HepG2 (cell line): ENCODE measurements around the gene ITPK1. TPM values are rescaled to one million over a fixed set of nuclear protein-coding genes. Genes with fewer than 3 reads are reported as not detected.

Experiments
- ATAC-seq: fragments of 200-7000 bp; cut with Tn5 transposase; 3 replicates; pipeline ENCODE4 v1.9.1; 2020; ENCODE audit warnings: mild to moderate bottlenecking, moderate library complexity
- BruUV-seq: library from RNA; stranded (reverse); fragments of 400-500 nt; replicated peaks from 2 replicates; lab custom pipeline; 2021; lab: Mats Ljungman, UMichigan
- CTCF ChIA-PET: fragments of 300-600 bp; formaldehyde crosslinking; extraction: SDS; loops from one replicate; lab custom pipeline; 2021; ENCODE audit warnings: low total read pairs, inconsistent platforms, low intra/inter-chr PET ratio; lab: Yijun Ruan, JAX
- POLR2A ChIA-PET: fragments of 350-600 bp; sonication (Branson Sonifier 250); formaldehyde crosslinking; loops from one replicate; lab custom pipeline; 2020; ENCODE audit warnings: antibody characterized with exemption, inconsistent platforms; lab: Yijun Ruan, JAX
- DNase-seq: peaks from one replicate; pipeline ENCODE4 v3.0.0-alpha.2; 2015; ENCODE audit warnings: low spot score
- FAIRE-seq: peaks from 3 replicates; lab custom pipeline; 2011; peaks lifted over from hg19 to GRCh38; lab: Jason Lieb, UNC
- H2AFZ ChIP-seq: one replicate; pipeline ENCODE4 v1.6.1; 2011; ENCODE audit warnings: low read length, inconsistent platforms
- H3K27ac ChIP-seq: fragments of 300-600 bp; 3 replicates; pipeline ENCODE4 v1.8.0; 2011; ENCODE audit warnings: mixed run types, mild to moderate bottlenecking, mixed read lengths, low read length, inconsistent platforms; ENCODE audit not compliant: insufficient read depth; ENCODE audit errors: extremely low read length
- H3K27me3 ChIP-seq, 2 experiments: fragments of 200-600 bp in 1 of 2; 2 replicates in 1 of 2; 3 replicates in 1 of 2; pipeline versions ENCODE4 v1.6.0 to v1.8.0; 2011; ENCODE audit warnings: low read length in 2 of 2, mild to moderate bottlenecking in 2 of 2, moderate library complexity in 2 of 2, inconsistent platforms in 1 of 2; ENCODE audit not compliant: insufficient read depth in 2 of 2, control insufficient read depth in 1 of 2
- H3K36me3 ChIP-seq, 2 experiments: fragments of 200-600 bp in 1 of 2; replicated peaks in 1 of 2; 2 replicates in 1 of 2; 3 replicates in 1 of 2; pipeline versions ENCODE4 v1.5.1 to v1.8.0; 2011; ENCODE audit warnings: low read length in 2 of 2, inconsistent platforms in 1 of 2; ENCODE audit not compliant: insufficient read depth in 2 of 2, control insufficient read depth in 1 of 2
- H3K4me1 ChIP-seq: 2 replicates; pipeline ENCODE4 v1.5.1; 2012; ENCODE audit warnings: low read length, inconsistent platforms; ENCODE audit not compliant: insufficient read depth
- H3K4me2 ChIP-seq: 2 replicates; pipeline ENCODE4 v1.6.0; 2011; ENCODE audit warnings: low read depth, low read length, inconsistent platforms
- H3K4me3 ChIP-seq, 3 experiments: fragments of 200-600 bp in 1 of 3; sonication (generic), shearing (Covaris generic) in 1 of 3; replicated peaks in 1 of 3; 2 replicates each; pipeline ENCODE4 v1.5.1; 2011 to 2016; ENCODE audit warnings: low read length in 3 of 3, inconsistent platforms in 2 of 3, low read depth in 2 of 3, mild to moderate bottlenecking in 2 of 3, control low read depth in 1 of 3, mixed read lengths in 1 of 3; ENCODE audit not compliant: insufficient read depth in 1 of 3
- H3K79me2 ChIP-seq: one replicate; pipeline ENCODE4 v1.6.1; 2011; ENCODE audit warnings: low read length, inconsistent platforms; ENCODE audit not compliant: insufficient read depth
- H3K9ac ChIP-seq: 2 replicates; pipeline ENCODE4 v1.6.0; 2011; ENCODE audit warnings: mild to moderate bottlenecking, low read depth, low read length, inconsistent platforms; ENCODE audit not compliant: insufficient read depth
- H3K9me3 ChIP-seq: 2 replicates; pipeline ENCODE4 v1.5.1; 2012; ENCODE audit warnings: mild to moderate bottlenecking, low read length
- H4K20me1 ChIP-seq: 2 replicates; pipeline ENCODE4 v1.6.0; 2011; ENCODE audit warnings: inconsistent platforms, mild to moderate bottlenecking, low read length, moderate library complexity; ENCODE audit not compliant: insufficient read depth
- ATAD3A ChIP-seq: sonication (generic); formaldehyde crosslinking; IDR thresholded peaks from 2 replicates; pipeline ENCODE4 v1.4.0; 2020; ENCODE audit warnings: missing genetic modification reagents
- CTCF ChIP-seq: sonication (generic); formaldehyde crosslinking; IDR thresholded peaks from 2 replicates; pipeline ENCODE4 v1.5.0; 2020; ENCODE audit warnings: mild to moderate bottlenecking, missing genetic modification reagents, moderate library complexity
- FUBP1 ChIP-seq: sonication (generic); formaldehyde crosslinking; IDR thresholded peaks from 2 replicates; pipeline ENCODE4 v1.5.1; 2020; ENCODE audit warnings: missing genetic modification reagents, mild to moderate bottlenecking, borderline replicate concordance
- KIAA2018 ChIP-seq: sonication (generic); formaldehyde crosslinking; IDR thresholded peaks from 2 replicates; pipeline ENCODE4 v1.5.0; 2020; ENCODE audit warnings: mild to moderate bottlenecking, missing genetic modification reagents, borderline replicate concordance
- SUZ12 ChIP-seq: fragments of 150-350 bp; IDR thresholded peaks from 2 replicates; pipeline ENCODE4 v1.6.1; 2014; ENCODE audit warnings: low read depth, low read length
- ZNF101 ChIP-seq: sonication (generic); formaldehyde crosslinking; IDR thresholded peaks from 2 replicates; pipeline ENCODE4 v1.4.0; 2020; ENCODE audit warnings: mild to moderate bottlenecking, low read depth, missing genetic modification reagents, borderline replicate concordance
- ZNF280B ChIP-seq: sonication (generic); formaldehyde crosslinking; IDR thresholded peaks from 2 replicates; pipeline ENCODE4 v1.5.0; 2020; ENCODE audit warnings: missing genetic modification reagents, mild to moderate bottlenecking, borderline replicate concordance
- WGBS: methylation state at CpG from one replicate; pipeline ENCODE4 v1.1.6; 2017; ENCODE audit warnings: low lambda C conversion rate; 5-methylcytosine and 5-hydroxymethylcytosine counted together
- in situ Hi-C: cut with HindIII; loops from 2 replicates; pipeline ENCODE4 v1.10.0; 2017; ENCODE audit warnings: low pct_unique_long_range_greater_than_20kb; ENCODE audit not compliant: extremely low pct_ligation_motif_present
- intact Hi-C: fragments of 100-400 bp; cut with micrococcal nuclease; formaldehyde crosslinking; loops from one replicate; pipeline ENCODE4 v1.10.0; 2022; ENCODE audit not compliant: unreplicated experiment
- polyA plus RNA-seq, 8 experiments: library from polyadenylated mRNA; depleted of rRNA in 3 of 8; stranded (reverse) in 7 of 8; unstranded in 1 of 8; fragments of >200 nt; fragmentation: Illumina TruSeq in 4 of 8; extraction: Trizol in 4 of 8; gene quantifications; 2 replicates each; pipeline versions ENCODE4 v1.2.1 to v1.2.3, GENCODE V29; 2011 to 2016; ENCODE audit warnings: low read depth in 4 of 8, missing spikeins in 1 of 8, mixed read lengths in 1 of 8; ENCODE audit not compliant: insufficient read depth in 1 of 8
- total RNA-seq, 5 experiments: library from RNA; depleted of rRNA; stranded (reverse); fragments of >200 nt; fragmentation: Illumina TruSeq; extraction: Trizol; gene quantifications; 2 replicates each; pipeline ENCODE4 v1.2.3, GENCODE V29; 2016; ENCODE audit warnings: low read depth in 1 of 5

Gene ITPK1
- total and polyA plus RNA-seq, 2 of the 13 experiments (the other 11 are each of a cell fraction or from before 2014, with no cell fraction given) = 20.5 to 47.5 TPM

- no peak overlapping the region for H3K4me3 ChIP-seq
- H3K4me1 ChIP-seq = no peaks in the 10 kb centered on the region
- BruUV-seq = no TSS peak
- no peak for DNase-seq
- H3K4me2 ChIP-seq = no peak overlapping the region
- in situ Hi-C loops = no loop called here
- ChIA-PET POLR2A (no interaction called here), CTCF (no interaction called here)
- H3K9me3 ChIP-seq = no peaks in the 10 kb centered on the region
- H3K27me3 ChIP-seq = no peaks in the 10 kb centered on the region
- 0 out of 5 replicates have a peak, but pooled peaks cover 0 to 3% of the 10 kb centered on the region in 2 experiments for H3K36me3 ChIP-seq
- H3K27ac ChIP-seq = no peak overlapping the region
- H2AFZ ChIP-seq = no peak overlapping the region
- H3K79me2 ChIP-seq = no peaks in the 10 kb centered on the region
- intact Hi-C loops = no loop called here
- peak; percentile 10; the same call in 1 of the 3 replicates for ATAC-seq
- 80% methylated on average over 6 of the region's 19 CpGs for WGBS
- H3K9ac ChIP-seq = no peak overlapping the region
- 0 out of 2 replicates have a peak, but pooled peaks cover 4% of the 10 kb centered on the region for H4K20me1 ChIP-seq
- no peak for FAIRE-seq
- TF ChIP-seq ZNF280B (CRISPR knock-in tag) = no peak
- no peak for TF ChIP-seq FUBP1 (CRISPR knock-in tag)
- no peak for TF ChIP-seq ZNF101 (CRISPR knock-in tag)
- TF ChIP-seq CTCF (CRISPR knock-in tag) = no peak
- no peak for TF ChIP-seq SUZ12
- no peak for TF ChIP-seq ATAD3A (CRISPR knock-in tag)
- no peak for TF ChIP-seq KIAA2018 (CRISPR knock-in tag)
Measured at GRCh38 chr14:92934196-92935085, 181.3 kb downstream of the ITPK1 start.
